ENCODE results near the gene ADIPOR1. TPM values are rescaled to one million over a fixed set of nuclear protein-coding genes. Genes with fewer than 3 reads are reported as not detected.

Gene ADIPOR1
- total RNA-seq, 1 donor from 2014 or later = 42.1 TPM

DNA sequence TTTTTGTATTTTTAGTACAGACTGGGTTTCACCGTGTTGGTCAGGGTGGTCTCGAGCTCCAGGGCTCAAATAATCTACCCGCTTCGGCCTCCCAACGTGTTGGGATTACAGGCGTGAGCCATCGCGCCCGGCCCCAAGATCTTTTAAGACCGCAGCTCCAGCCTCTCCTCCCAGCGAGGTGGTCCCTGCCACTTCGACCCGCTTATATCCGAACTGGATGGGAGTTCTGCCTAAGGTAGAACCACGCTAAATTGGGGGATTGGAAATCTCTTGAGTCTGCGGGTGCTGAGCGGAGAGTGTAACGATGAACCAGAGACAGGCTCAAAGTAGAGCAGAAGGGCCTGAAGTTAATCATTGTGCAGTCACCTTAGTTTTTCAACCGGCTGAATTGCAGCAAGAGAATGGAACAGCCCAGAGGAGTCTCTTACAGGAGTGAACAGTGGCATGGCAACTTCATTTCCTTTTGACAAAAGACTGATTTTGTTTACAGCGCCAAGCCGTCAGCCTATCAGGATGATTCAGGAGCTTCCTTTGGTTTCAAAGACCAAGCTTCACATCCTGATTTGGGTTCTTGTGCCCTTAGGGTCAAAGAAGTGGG is 9.7 kb upstream of the ADIPOR1 start:
- Mint-ChIP-seq H3K4me3 (peak overlapping the region; percentile 94), H3K27ac (ENCODE audit: unreplicated experiment) (peak overlapping the region; percentile 76), H3K4me1 (peaks cover 24% of the 10 kb centered on the region), H3K27me3 (ENCODE audit: low read depth) (peaks cover 22% of the 10 kb centered on the region), H3K36me3 (ENCODE audit: low read depth) (no peaks in the 10 kb centered on the region), H3K9me3 (no peaks in the 10 kb centered on the region)
- TF ChIP-seq, protein P1, sequence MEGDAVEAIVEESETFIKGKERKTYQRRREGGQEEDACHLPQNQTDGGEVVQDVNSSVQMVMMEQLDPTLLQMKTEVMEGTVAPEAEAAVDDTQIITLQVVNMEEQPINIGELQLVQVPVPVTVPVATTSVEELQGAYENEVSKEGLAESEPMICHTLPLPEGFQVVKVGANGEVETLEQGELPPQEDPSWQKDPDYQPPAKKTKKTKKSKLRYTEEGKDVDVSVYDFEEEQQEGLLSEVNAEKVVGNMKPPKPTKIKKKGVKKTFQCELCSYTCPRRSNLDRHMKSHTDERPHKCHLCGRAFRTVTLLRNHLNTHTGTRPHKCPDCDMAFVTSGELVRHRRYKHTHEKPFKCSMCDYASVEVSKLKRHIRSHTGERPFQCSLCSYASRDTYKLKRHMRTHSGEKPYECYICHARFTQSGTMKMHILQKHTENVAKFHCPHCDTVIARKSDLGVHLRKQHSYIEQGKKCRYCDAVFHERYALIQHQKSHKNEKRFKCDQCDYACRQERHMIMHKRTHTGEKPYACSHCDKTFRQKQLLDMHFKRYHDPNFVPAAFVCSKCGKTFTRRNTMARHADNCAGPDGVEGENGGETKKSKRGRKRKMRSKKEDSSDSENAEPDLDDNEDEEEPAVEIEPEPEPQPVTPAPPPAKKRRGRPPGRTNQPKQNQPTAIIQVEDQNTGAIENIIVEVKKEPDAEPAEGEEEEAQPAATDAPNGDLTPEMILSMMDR (conservative IDR thresholded peaks at IDR 0.05) = peak; percentile 14
- no peak for DNase-seq (ENCODE audit: low read depth, low spot score)

DNA sequence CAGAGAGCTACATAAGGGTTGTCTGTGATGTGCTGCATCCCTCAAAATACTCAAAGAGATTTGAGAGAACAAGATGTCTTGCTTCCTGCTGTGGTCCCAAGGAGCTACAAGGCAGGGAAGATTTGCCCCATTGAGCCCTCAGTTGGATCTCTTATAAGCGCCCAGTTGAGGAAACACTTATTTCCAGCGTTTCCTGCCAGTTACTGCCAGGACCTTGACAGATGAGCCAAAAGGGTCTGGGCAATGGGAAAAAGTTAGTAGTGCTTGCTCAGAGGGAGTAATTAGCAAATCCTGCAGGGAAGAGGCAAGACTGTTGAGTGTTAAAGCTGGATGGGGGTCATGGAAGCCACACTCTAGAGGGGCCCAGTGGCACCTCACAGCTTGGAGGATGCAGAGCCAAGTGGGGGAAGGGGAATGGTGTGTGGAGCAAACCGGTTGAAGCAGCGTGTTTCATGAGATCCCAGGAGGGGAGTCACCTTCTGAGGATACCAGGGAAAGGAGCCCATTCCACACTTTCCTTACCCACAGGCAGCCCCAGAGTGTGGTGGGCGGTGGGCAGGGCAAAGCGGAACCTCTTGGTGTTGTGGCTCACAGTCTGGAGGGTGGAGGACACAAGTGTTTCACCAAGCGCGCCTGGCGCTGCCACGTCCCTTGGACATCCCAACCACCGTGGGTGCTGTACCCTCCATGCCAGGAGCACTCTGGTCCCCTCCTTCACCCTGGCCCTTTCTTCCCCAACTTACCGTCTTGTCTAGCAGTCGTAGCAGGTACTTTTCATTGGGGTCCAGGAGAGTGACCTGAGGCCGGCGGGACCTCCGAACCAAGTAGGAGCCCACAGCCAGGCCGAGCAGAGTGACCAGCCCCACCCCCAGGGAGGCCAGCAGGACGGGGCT is 8.1 kb upstream of the ADIPOR1 start:
- H3K27ac Mint-ChIP-seq (ENCODE audit: unreplicated experiment) = peak overlapping the region; percentile 53
- H3K9me3 Mint-ChIP-seq = no peaks in the 10 kb centered on the region
- no peak for DNase-seq (ENCODE audit: low read depth, low spot score)
- peaks cover 9% of the 10 kb centered on the region for H3K27me3 Mint-ChIP-seq (ENCODE audit: low read depth)
- H3K4me3 Mint-ChIP-seq = peak overlapping the region; percentile 86
- no peaks in the 10 kb centered on the region for H3K36me3 Mint-ChIP-seq (ENCODE audit: low read depth)
- TF ChIP-seq, protein P1 (conservative IDR thresholded peaks at IDR 0.05) = no peak
- H3K4me1 Mint-ChIP-seq = peaks cover 24% of the 10 kb centered on the region

GRCh38 chr1:202965422-202965821 is 7.3 kb upstream of the ADIPOR1 start:
- no peak overlapping the region for H3K27ac Mint-ChIP-seq (ENCODE audit: unreplicated experiment)
- TF ChIP-seq, protein P1 (conservative IDR thresholded peaks at IDR 0.05) = no peak

GRCh38 chr1:202964791-202965410 is 6.8 kb upstream of the ADIPOR1 start:
- Mint-ChIP-seq H3K36me3 (ENCODE audit: low read depth) (no peaks in the 10 kb centered on the region), H3K4me1 (peaks cover 24% of the 10 kb centered on the region), H3K4me3 (peak overlapping the region; percentile 86), H3K9me3 (no peaks in the 10 kb centered on the region), H3K27me3 (ENCODE audit: low read depth) (peaks cover 4% of the 10 kb centered on the region), H3K27ac (ENCODE audit: unreplicated experiment) (no peak overlapping the region)
- DNase-seq (ENCODE audit: low read depth, low spot score) = no peak
- TF ChIP-seq, protein P1 (conservative IDR thresholded peaks at IDR 0.05) = no peak

More at GRCh38 chr1:202965422-202965821, 7.3 kb upstream of the ADIPOR1 start:
- Mint-ChIP-seq H3K27me3 (ENCODE audit: low read depth) (peaks cover 7% of the 10 kb centered on the region), H3K36me3 (ENCODE audit: low read depth) (no peaks in the 10 kb centered on the region), H3K9me3 (no peaks in the 10 kb centered on the region), H3K4me1 (peaks cover 24% of the 10 kb centered on the region), H3K4me3 (peak overlapping the region; percentile 86)
- DNase-seq (ENCODE audit: low read depth, low spot score) = no peak

GRCh38 chr1:202961220-202961880 is 3.2 kb upstream of the ADIPOR1 start:
- no peaks in the 10 kb centered on the region for H3K27me3 Mint-ChIP-seq (ENCODE audit: low read depth)
- DNase-seq (ENCODE audit: low read depth, low spot score) = no peak
- peak overlapping the region; percentile 36 for H3K4me3 Mint-ChIP-seq
- TF ChIP-seq, protein P1 (conservative IDR thresholded peaks at IDR 0.05) = no peak
- no peak overlapping the region for H3K27ac Mint-ChIP-seq (ENCODE audit: unreplicated experiment)
- no peaks in the 10 kb centered on the region for H3K36me3 Mint-ChIP-seq (ENCODE audit: low read depth)
- H3K4me1 Mint-ChIP-seq = peaks cover 24% of the 10 kb centered on the region
- H3K9me3 Mint-ChIP-seq = no peaks in the 10 kb centered on the region

All from neural crest cell (in vitro differentiated cells).